ENCODE data around the gene TEPSIN. TPM values are rescaled to one million over a fixed set of nuclear protein-coding genes. Genes with fewer than 3 reads are reported as not detected.

Gene TEPSIN
- polyA plus RNA-seq, 4 donors: 19.3 to 89.9 (median 36.0) TPM

- FAIRE-seq (no peak), DNase-seq (no peak)
- Histone ChIP-seq H3K4me1 (ENCODE audit: control insufficient read depth in 3 of 3, insufficient read depth in 2 of 3, low read depth in 1 of 3, low read length in 2 of 3) (no peaks in the 10 kb centered on the region), H3K4me3 (ENCODE audit: low read depth in 1 of 3, low read length in 3 of 3) (no peak overlapping the region), H3K27me3 (ENCODE audit: control insufficient read depth in 3 of 3, insufficient read depth in 3 of 3, low read length in 3 of 3) (no peaks in the 10 kb centered on the region), H3K36me3 (ENCODE audit: control insufficient read depth in 3 of 3, insufficient read depth in 2 of 3, low read depth in 1 of 3, low read length in 3 of 3) (peaks cover 23 to 89% (median 33%) of the 10 kb centered on the region in 3 donors), H3K27ac (ENCODE audit: low read depth in 1 of 3, low read length in 2 of 3) (no peak overlapping the region), H3K9me3 (ENCODE audit: control insufficient read depth in 2 of 2, insufficient read depth in 1 of 2, low read depth in 1 of 2, low read length in 1 of 2) (no peaks in the 10 kb centered on the region)
- WGBS, 3 donors: 93 to 95% (median 94%) methylated on average over 40 of the region's 40 CpGs
Measured at GRCh38 chr17:81263371-81264181, 24.7 kb upstream of the TEPSIN start.

DNA sequence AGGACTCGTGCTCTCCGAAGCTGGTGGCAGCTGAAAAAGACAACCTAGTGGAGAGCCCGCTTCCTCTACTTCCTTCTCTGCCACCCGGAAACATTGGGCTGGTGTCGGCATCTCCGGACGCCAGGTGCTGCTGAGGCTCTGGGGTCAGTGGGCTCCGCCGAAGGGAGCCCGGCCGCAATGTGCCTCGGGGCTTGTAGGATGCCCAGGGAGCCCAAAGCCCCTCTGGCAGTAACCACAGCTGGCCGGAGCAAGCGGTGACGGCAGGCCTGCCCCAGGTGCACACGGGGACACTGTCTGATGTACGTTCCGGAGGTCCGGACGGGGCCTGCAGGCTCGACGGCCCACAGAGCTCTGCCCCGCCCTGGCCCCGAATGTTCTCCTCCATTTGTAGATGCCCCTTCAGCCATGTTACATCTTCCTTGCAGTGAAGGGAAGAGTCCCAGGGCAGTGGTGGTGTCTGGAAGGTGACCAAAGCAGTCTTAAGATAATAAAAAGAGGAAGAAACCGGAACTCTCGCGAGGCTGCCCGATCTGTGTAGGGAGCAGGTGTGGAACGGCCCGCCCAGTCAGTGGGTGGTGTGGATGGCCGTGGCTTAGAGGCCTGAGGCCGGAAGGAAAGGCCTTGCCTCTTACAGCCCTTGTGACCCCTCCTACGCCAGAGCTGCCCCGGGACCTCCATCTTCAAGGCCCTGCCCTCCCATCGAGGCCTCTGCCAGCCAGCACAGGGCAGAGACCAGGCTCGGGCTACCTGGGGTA is 22.9 kb upstream of the TEPSIN start:
- Histone ChIP-seq H3K9me3 (ENCODE audit: control insufficient read depth in 2 of 2, insufficient read depth in 1 of 2, low read depth in 1 of 2, low read length in 1 of 2) (no peaks in the 10 kb centered on the region), H3K36me3 (ENCODE audit: control insufficient read depth in 3 of 3, insufficient read depth in 2 of 3, low read depth in 1 of 3, low read length in 3 of 3) (peaks cover 23 to 97% (median 29%) of the 10 kb centered on the region in 3 donors), H3K4me1 (ENCODE audit: control insufficient read depth in 3 of 3, insufficient read depth in 2 of 3, low read depth in 1 of 3, low read length in 2 of 3) (no peaks in the 10 kb centered on the region), H3K4me3 (ENCODE audit: low read depth in 1 of 3, low read length in 3 of 3) (no peak overlapping the region), H3K27me3 (ENCODE audit: control insufficient read depth in 3 of 3, insufficient read depth in 3 of 3, low read length in 3 of 3) (no peaks in the 10 kb centered on the region), H3K27ac (ENCODE audit: low read depth in 1 of 3, low read length in 2 of 3) (no peak overlapping the region)
- no peak for DNase-seq
- WGBS, 3 donors: 92 to 94% (median 93%) methylated on average over 36 of the region's 36 CpGs
- FAIRE-seq: no peak

GRCh38 chr17:81261096-81261495 is 22.2 kb upstream of the TEPSIN start:
- 93 to 96% (median 96%) methylated on average over 18 of the region's 18 CpGs for WGBS, 3 donors
- Histone ChIP-seq H3K4me3 (ENCODE audit: low read depth in 1 of 3, low read length in 3 of 3) (no peak overlapping the region), H3K9me3 (ENCODE audit: control insufficient read depth in 2 of 2, insufficient read depth in 1 of 2, low read depth in 1 of 2, low read length in 1 of 2) (no peaks in the 10 kb centered on the region), H3K36me3 (ENCODE audit: control insufficient read depth in 3 of 3, insufficient read depth in 2 of 3, low read depth in 1 of 3, low read length in 3 of 3) (peaks cover 23 to 100% (median 26%) of the 10 kb centered on the region in 3 donors), H3K27ac (ENCODE audit: low read depth in 1 of 3, low read length in 2 of 3) (no peak overlapping the region), H3K27me3 (ENCODE audit: control insufficient read depth in 3 of 3, insufficient read depth in 3 of 3, low read length in 3 of 3) (no peaks in the 10 kb centered on the region), H3K4me1 (ENCODE audit: control insufficient read depth in 3 of 3, insufficient read depth in 2 of 3, low read depth in 1 of 3, low read length in 2 of 3) (peaks cover 0 to 1% (median 0%) of the 10 kb centered on the region in 3 donors)
- FAIRE-seq: no peak
- no peak for DNase-seq

DNA sequence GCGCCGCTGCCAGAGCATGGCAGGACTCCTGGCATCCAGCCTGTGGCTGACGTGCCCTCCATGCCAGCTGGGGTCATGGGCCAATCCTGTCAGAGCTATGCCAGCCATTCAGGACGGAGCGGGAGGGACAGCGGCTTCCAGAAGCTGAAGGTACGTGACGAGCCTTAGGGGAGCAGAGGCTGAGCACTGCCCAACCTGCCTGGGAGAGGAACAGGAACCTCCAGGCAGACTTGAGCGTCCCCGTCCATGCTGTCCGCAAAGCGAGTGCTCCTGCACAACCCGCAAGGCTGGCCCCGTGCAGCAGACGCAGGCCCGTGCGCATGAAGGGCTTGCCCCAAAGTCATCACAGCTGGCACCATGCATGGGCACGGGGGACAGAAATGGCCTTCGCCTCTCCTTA is 21.8 kb upstream of the TEPSIN start:
- no peaks in the 10 kb centered on the region for H3K9me3 ChIP-seq (ENCODE audit: control insufficient read depth in 2 of 2, insufficient read depth in 1 of 2, low read depth in 1 of 2, low read length in 1 of 2)
- no peaks in the 10 kb centered on the region for H3K27me3 ChIP-seq (ENCODE audit: control insufficient read depth in 3 of 3, insufficient read depth in 3 of 3, low read length in 3 of 3)
- DNase-seq (no peak), FAIRE-seq (no peak)
- peaks cover 0 to 5% (median 0%) of the 10 kb centered on the region in 3 donors for H3K4me1 ChIP-seq (ENCODE audit: control insufficient read depth in 3 of 3, insufficient read depth in 2 of 3, low read depth in 1 of 3, low read length in 2 of 3)
- H3K36me3 ChIP-seq (ENCODE audit: control insufficient read depth in 3 of 3, insufficient read depth in 2 of 3, low read depth in 1 of 3, low read length in 3 of 3): peaks cover 19 to 100% (median 26%) of the 10 kb centered on the region in 3 donors
- H3K4me3 ChIP-seq (ENCODE audit: low read depth in 1 of 3, low read length in 3 of 3): no peak overlapping the region
- 92 to 96% (median 95%) methylated on average over 19 of the region's 19 CpGs for WGBS, 3 donors
- H3K27ac ChIP-seq (ENCODE audit: low read depth in 1 of 3, low read length in 2 of 3): no peak overlapping the region

DNA sequence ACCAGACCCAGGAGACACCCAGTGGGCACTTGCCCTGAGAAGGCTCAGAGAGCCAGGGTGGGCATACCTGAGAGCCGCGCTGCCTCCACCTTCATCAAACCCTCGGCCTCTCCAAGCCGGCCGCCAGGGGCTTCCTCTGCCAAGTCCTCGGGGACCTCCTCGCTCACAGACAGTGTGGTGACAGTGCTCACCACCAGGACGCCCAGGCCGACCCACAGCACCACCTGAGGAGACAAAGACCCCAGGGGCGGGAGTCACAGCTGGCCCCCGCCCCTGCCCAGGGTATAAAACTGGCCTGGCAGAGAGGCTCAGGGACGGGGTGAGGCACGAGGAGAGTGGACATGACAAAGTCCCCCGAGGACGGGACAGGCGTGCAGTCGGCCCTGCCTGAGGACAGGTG is 21.3 kb upstream of the TEPSIN start:
- no peak for FAIRE-seq
- peaks cover 17 to 100% (median 26%) of the 10 kb centered on the region in 3 donors for H3K36me3 ChIP-seq (ENCODE audit: control insufficient read depth in 3 of 3, insufficient read depth in 2 of 3, low read depth in 1 of 3, low read length in 3 of 3)
- H3K4me1 ChIP-seq (ENCODE audit: control insufficient read depth in 3 of 3, insufficient read depth in 2 of 3, low read depth in 1 of 3, low read length in 2 of 3): peaks cover 0 to 10% (median 0%) of the 10 kb centered on the region in 3 donors

GRCh38 chr17:81259058-81259605 is 20.3 kb upstream of the TEPSIN start:
- Histone ChIP-seq H3K27ac (ENCODE audit: low read depth in 1 of 3, low read length in 2 of 3) (no peak overlapping the region), H3K4me1 (ENCODE audit: control insufficient read depth in 3 of 3, insufficient read depth in 2 of 3, low read depth in 1 of 3, low read length in 2 of 3) (peaks cover 0 to 20% (median 0%) of the 10 kb centered on the region in 3 donors), H3K4me3 (ENCODE audit: low read depth in 1 of 3, low read length in 3 of 3) (no peak overlapping the region), H3K27me3 (ENCODE audit: control insufficient read depth in 3 of 3, insufficient read depth in 3 of 3, low read length in 3 of 3) (no peaks in the 10 kb centered on the region), H3K36me3 (ENCODE audit: control insufficient read depth in 3 of 3, insufficient read depth in 2 of 3, low read depth in 1 of 3, low read length in 3 of 3) (peaks cover 17 to 91% (median 20%) of the 10 kb centered on the region in 3 donors), H3K9me3 (ENCODE audit: control insufficient read depth in 2 of 2, insufficient read depth in 1 of 2, low read depth in 1 of 2, low read length in 1 of 2) (no peaks in the 10 kb centered on the region)
- WGBS, 3 donors: 93 to 97% (median 95%) methylated on average over 23 of the region's 23 CpGs
- FAIRE-seq (no peak), DNase-seq (no peak)

More for the DNA sequence above, 21.3 kb upstream of the TEPSIN start:
- DNase-seq: no peak
- Histone ChIP-seq H3K27me3 (ENCODE audit: control insufficient read depth in 3 of 3, insufficient read depth in 3 of 3, low read length in 3 of 3) (no peaks in the 10 kb centered on the region), H3K4me3 (ENCODE audit: low read depth in 1 of 3, low read length in 3 of 3) (no peak overlapping the region), H3K27ac (ENCODE audit: low read depth in 1 of 3, low read length in 2 of 3) (no peak overlapping the region), H3K9me3 (ENCODE audit: control insufficient read depth in 2 of 2, insufficient read depth in 1 of 2, low read depth in 1 of 2, low read length in 1 of 2) (no peaks in the 10 kb centered on the region)
- 95 to 96% (median 96%) methylated on average over 16 to 17 of the region's 17 CpGs for WGBS, 3 donors

- DNase-seq (no peak), FAIRE-seq (no peak)
- H3K36me3 ChIP-seq (ENCODE audit: control insufficient read depth in 3 of 3, insufficient read depth in 2 of 3, low read depth in 1 of 3, low read length in 3 of 3): peaks cover 15 to 86% (median 17%) of the 10 kb centered on the region in 3 donors
- H3K4me1 ChIP-seq (ENCODE audit: control insufficient read depth in 3 of 3, insufficient read depth in 2 of 3, low read depth in 1 of 3, low read length in 2 of 3): peaks cover 0 to 21% (median 0%) of the 10 kb centered on the region in 3 donors
- 87 to 91% (median 90%) methylated on average over 19 to 20 of the region's 20 CpGs for whole genome bisulfite sequencing, 3 donors
- no peak overlapping the region for H3K4me3 ChIP-seq (ENCODE audit: low read depth in 1 of 3, low read length in 3 of 3)
- H3K9me3 ChIP-seq (ENCODE audit: control insufficient read depth in 2 of 2, insufficient read depth in 1 of 2, low read depth in 1 of 2, low read length in 1 of 2): no peaks in the 10 kb centered on the region
- no peaks in the 10 kb centered on the region for H3K27me3 ChIP-seq (ENCODE audit: control insufficient read depth in 3 of 3, insufficient read depth in 3 of 3, low read length in 3 of 3)
- H3K27ac ChIP-seq (ENCODE audit: low read depth in 1 of 3, low read length in 2 of 3): no peak overlapping the region
Measured at GRCh38 chr17:81258292-81258691, 19.4 kb upstream of the TEPSIN start.

GRCh38 chr17:81257533-81257932 is 18.7 kb upstream of the TEPSIN start:
- H3K27me3 ChIP-seq (ENCODE audit: control insufficient read depth in 3 of 3, insufficient read depth in 3 of 3, low read length in 3 of 3): no peaks in the 10 kb centered on the region
- FAIRE-seq (no peak), DNase-seq (no peak)
- H3K4me1 ChIP-seq (ENCODE audit: control insufficient read depth in 3 of 3, insufficient read depth in 2 of 3, low read depth in 1 of 3, low read length in 2 of 3): peaks cover 0 to 28% (median 5%) of the 10 kb centered on the region in 3 donors
- no peaks in the 10 kb centered on the region for H3K9me3 ChIP-seq (ENCODE audit: control insufficient read depth in 2 of 2, insufficient read depth in 1 of 2, low read depth in 1 of 2, low read length in 1 of 2)
- peaks cover 15 to 85% (median 20%) of the 10 kb centered on the region in 3 donors for H3K36me3 ChIP-seq (ENCODE audit: control insufficient read depth in 3 of 3, insufficient read depth in 2 of 3, low read depth in 1 of 3, low read length in 3 of 3)
- WGBS, 3 donors: 94 to 96% (median 95%) methylated on average over 19 of the region's 19 CpGs
- no peak overlapping the region for H3K4me3 ChIP-seq (ENCODE audit: low read depth in 1 of 3, low read length in 3 of 3)
- H3K27ac ChIP-seq (ENCODE audit: low read depth in 1 of 3, low read length in 2 of 3): no peak overlapping the region

All from small intestine (tissue), 7 donors.